ENCODE measurements around the gene SAP30.

- TF ChIP-seq CTCF (IDR thresholded peaks at IDR 0.05; ENCODE audit: poor library complexity) (no peak), EZH2phosphoT487 (IDR thresholded peaks at IDR 0.05; ENCODE audit: low read depth, severe bottlenecking, unreplicated experiment) (no peak)
Measured at GRCh38 chr4:173346074-173346473, 24.7 kb upstream of the SAP30 start.
